ENCODE data around the gene COG2. TPM values are rescaled to one million over a fixed set of nuclear protein-coding genes. Genes with fewer than 3 reads are reported as not detected.

COG2 gene
- total RNA-seq, 4 donors from 2014 or later = 23.5 to 33.6 (median 26.0) TPM

DNA sequence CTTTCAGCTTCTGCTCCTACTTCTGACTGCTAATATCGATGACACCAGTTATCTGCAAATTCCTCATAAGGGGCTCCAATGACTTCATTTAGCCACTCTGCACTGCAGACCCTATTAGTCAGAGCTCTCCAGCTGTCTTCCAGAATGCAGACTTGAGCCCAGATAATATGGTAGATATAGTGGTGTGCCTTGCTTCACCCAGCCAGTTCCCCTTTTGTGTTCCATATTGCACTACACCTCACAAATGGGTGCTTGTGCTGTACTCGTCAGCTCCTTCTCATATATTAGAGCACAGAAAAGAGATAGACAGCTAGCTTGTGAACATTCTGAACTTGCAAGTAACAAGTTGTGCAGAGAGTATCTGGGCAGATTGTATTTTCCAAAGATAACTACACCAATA, 23.7 kb upstream of the COG2 start:
- H3K4me3 ChIP-seq = no peak overlapping the region
- H3K9me3 ChIP-seq = no peaks in the 10 kb centered on the region
- H3K27me3 ChIP-seq = peaks cover 28% of the 10 kb centered on the region
- H3K4me1 ChIP-seq = no peaks in the 10 kb centered on the region
- H3K36me3 ChIP-seq = no peaks in the 10 kb centered on the region
- H3K27ac ChIP-seq = no peak overlapping the region
- ATAC-seq = no peak
- WGBS, 2 donors (ENCODE audit: low coverage in 1 of 2) = 75 to 90% methylated on average over 2 of the region's 2 CpGs
- TF ChIP-seq POLR2AphosphoS5 (IDR thresholded peaks at IDR 0.05) = no peak
- no peak for TF ChIP-seq POLR2A (IDR thresholded peaks at IDR 0.05)
- TF ChIP-seq, protein P1, sequence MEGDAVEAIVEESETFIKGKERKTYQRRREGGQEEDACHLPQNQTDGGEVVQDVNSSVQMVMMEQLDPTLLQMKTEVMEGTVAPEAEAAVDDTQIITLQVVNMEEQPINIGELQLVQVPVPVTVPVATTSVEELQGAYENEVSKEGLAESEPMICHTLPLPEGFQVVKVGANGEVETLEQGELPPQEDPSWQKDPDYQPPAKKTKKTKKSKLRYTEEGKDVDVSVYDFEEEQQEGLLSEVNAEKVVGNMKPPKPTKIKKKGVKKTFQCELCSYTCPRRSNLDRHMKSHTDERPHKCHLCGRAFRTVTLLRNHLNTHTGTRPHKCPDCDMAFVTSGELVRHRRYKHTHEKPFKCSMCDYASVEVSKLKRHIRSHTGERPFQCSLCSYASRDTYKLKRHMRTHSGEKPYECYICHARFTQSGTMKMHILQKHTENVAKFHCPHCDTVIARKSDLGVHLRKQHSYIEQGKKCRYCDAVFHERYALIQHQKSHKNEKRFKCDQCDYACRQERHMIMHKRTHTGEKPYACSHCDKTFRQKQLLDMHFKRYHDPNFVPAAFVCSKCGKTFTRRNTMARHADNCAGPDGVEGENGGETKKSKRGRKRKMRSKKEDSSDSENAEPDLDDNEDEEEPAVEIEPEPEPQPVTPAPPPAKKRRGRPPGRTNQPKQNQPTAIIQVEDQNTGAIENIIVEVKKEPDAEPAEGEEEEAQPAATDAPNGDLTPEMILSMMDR (IDR thresholded peaks at IDR 0.05) = no peak
- TF ChIP-seq EP300 (IDR thresholded peaks at IDR 0.05) = no peak

DNA sequence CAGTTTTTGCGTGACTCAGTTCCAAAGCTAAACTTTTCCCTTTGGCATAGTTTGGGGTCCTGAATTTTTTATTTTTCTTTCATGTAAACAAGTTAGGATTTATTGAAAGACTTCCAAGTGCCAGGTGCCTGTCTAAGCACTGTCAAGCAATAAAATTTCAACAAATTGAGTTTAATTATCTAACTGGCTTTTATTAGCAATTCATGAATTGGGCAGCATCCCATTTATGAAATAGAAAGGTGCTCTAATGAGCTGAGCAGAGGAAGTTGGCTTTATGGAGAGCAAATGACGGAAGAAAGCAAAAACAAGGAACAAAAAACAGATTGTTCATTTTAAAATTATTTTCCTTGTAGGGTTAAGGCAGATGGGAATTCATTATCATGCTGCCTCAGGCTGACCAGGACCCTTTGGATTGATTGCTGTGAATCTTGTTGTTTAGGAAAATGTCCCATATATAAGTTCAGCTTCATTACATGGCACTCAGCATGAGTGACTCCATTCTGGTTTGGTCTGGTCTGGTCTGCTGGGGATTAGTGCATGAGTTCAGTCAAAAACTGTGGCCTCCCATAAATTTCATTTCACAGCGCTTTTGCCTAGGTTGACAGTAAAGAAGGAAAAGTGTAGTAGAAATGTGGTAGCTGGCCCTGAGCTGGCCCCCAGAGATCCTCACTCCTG, 21.5 kb upstream of the COG2 start:
- Histone ChIP-seq H3K36me3 (no peaks in the 10 kb centered on the region), H3K4me1 (no peaks in the 10 kb centered on the region), H3K4me3 (no peak overlapping the region), H3K27ac (no peak overlapping the region), H3K9me3 (no peaks in the 10 kb centered on the region), H3K27me3 (peaks cover 43% of the 10 kb centered on the region)
- no peak for TF ChIP-seq EP300 (IDR thresholded peaks at IDR 0.05)
- TF ChIP-seq POLR2A (IDR thresholded peaks at IDR 0.05) = no peak
- TF ChIP-seq, protein P1 (IDR thresholded peaks at IDR 0.05) = no peak
- no peak for TF ChIP-seq POLR2AphosphoS5 (IDR thresholded peaks at IDR 0.05)
- 79 to 82% methylated on average over 2 of the region's 3 CpGs for WGBS, 2 donors (ENCODE audit: low coverage in 1 of 2)
- ATAC-seq = no peak

DNA sequence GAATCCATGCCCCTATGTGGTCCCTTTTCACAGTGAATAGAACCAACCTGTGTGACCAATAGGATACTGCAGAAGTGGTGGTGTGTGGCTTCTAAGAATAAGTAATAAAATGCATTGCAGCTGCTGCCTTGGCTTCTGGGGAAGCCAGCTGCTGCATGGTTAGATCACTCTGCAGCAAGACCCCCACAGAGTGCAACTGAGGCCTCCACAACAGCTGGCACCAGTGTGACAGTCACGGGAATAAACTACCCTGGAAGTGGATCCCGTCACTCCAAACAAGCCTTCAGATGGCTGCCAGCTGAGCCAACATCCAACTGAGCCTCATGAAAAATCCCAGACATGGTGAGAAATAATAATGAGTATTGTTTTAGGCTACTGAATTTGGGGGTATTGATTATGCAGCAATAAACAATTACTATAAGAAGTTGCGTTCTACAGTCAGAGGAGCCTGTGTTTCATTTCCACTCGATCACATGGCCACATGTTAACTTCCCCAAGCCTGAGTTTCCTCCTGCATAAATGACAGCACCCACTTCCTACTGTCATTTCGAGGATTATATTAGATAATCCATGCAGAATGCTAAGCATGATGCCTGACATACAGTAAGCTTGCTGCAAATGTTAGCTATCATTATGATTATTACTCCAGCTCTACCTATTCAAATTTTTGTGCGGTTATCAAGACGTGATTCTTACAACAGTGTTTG, 20.8 kb upstream of the COG2 start:
- Histone ChIP-seq H3K27ac (no peak overlapping the region), H3K4me1 (no peaks in the 10 kb centered on the region), H3K27me3 (peaks cover 43% of the 10 kb centered on the region), H3K9me3 (no peaks in the 10 kb centered on the region), H3K4me3 (no peak overlapping the region), H3K36me3 (no peaks in the 10 kb centered on the region)
- 12 to 46% methylated on average over 6 to 7 of the region's 7 CpGs for WGBS, 2 donors (ENCODE audit: low coverage in 1 of 2)
- no peak for ATAC-seq
- TF ChIP-seq, protein P1 (IDR thresholded peaks at IDR 0.05) = no peak
- TF ChIP-seq POLR2A (IDR thresholded peaks at IDR 0.05) (no peak), EP300 (IDR thresholded peaks at IDR 0.05) (no peak), POLR2AphosphoS5 (IDR thresholded peaks at IDR 0.05) (no peak)

GRCh38 chr1:230622151-230622550, 20.1 kb upstream of the COG2 start:
- no peaks in the 10 kb centered on the region for H3K36me3 ChIP-seq
- H3K4me1 ChIP-seq = no peaks in the 10 kb centered on the region
- no peak overlapping the region for H3K4me3 ChIP-seq
- ATAC-seq = no peak
- 0 to 18% methylated on average over 1 to 3 of the region's 4 CpGs for WGBS, 2 donors (ENCODE audit: low coverage in 1 of 2)
- H3K27ac ChIP-seq = no peak overlapping the region
- peaks cover 43% of the 10 kb centered on the region for H3K27me3 ChIP-seq
- H3K9me3 ChIP-seq = no peaks in the 10 kb centered on the region
- no peak for TF ChIP-seq POLR2A (IDR thresholded peaks at IDR 0.05)
- TF ChIP-seq POLR2AphosphoS5 (IDR thresholded peaks at IDR 0.05) = no peak
- TF ChIP-seq, protein P1 (IDR thresholded peaks at IDR 0.05) = no peak
- no peak for TF ChIP-seq EP300 (IDR thresholded peaks at IDR 0.05)
